ENCODE results near the gene EXD3. TPM values are rescaled to one million over a fixed set of nuclear protein-coding genes. Genes with fewer than 3 reads are reported as not detected.

The EXD3 gene
- total and polyA plus RNA-seq, 2 of the 4 experiments (the other 2 are of a cell fraction): 1.1 to 7.4 TPM

DNA sequence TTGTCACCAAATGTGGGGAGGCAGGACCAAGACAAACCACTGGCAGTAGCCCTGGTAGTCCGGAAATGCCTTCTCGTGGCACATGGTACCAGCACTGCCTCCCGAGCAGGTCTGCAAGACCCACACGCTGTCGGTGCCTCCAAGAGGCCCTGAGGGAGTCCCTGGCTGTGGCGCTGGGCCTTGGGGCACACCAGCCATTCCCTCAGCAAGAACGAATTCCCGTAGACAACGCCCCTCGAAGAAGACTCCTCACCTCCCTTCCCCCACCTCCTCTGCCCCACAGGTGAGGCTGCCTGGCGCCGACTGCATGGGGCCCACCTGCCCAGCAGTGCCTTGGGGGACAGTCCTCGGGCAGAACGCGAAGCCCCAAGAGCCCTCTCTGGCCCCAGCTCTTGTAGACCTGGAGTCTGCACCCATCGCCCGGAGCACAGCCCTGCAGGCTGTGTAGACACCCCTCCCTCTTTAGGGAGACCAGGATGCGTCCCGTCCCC, 56.0 kb downstream of the EXD3 start:
- Histone ChIP-seq H3K36me3 (ENCODE audit: control insufficient read depth, insufficient read depth, low read length) (peaks cover 3% of the 10 kb centered on the region; the same call in 1 of the 2 replicates), H2BK15ac (ENCODE audit: low read depth, low read length) (no peak overlapping the region), H3K4me3 (ENCODE audit: insufficient read depth, low read depth, low read length) (no peak overlapping the region), H2BK120ac (ENCODE audit: low read depth, low read length) (no peak overlapping the region), H3K27me3 (ENCODE audit: control insufficient read depth, insufficient read depth, low read length) (no peaks in the 10 kb centered on the region), H3K9me3 (ENCODE audit: control insufficient read depth, insufficient read depth, low read length) (0 out of 2 replicates have a peak, but pooled peaks cover 2% of the 10 kb centered on the region), H4K5ac (ENCODE audit: low read depth, low read length) (no peak overlapping the region), H3K18ac (ENCODE audit: low read depth, low read length) (no peak overlapping the region), H4K91ac (ENCODE audit: insufficient read depth, low read depth, low read length) (no peak overlapping the region), H2AK9ac (replicated peaks; ENCODE audit: low read depth, low read length, poor library complexity) (no peak overlapping the region), H4K20me1 (ENCODE audit: insufficient read depth, low read length) (no peaks in the 10 kb centered on the region), H3K27ac (ENCODE audit: insufficient read depth, low read length) (no peak overlapping the region), H3K23ac (ENCODE audit: low read depth, low read length) (no peak overlapping the region), H2BK20ac (ENCODE audit: low read depth, low read length) (no peak overlapping the region), H4K8ac (ENCODE audit: low read depth in 2 of 2, low read length in 2 of 2) (no peak overlapping the region), H3K56ac (ENCODE audit: extremely low read depth, insufficient read depth, low read length) (no peak overlapping the region), H3K4me1 (ENCODE audit: control insufficient read depth, insufficient read depth, low read length) (peaks cover 2% of the 10 kb centered on the region; the same call in 1 of the 2 replicates), H3K9me1 (ENCODE audit: insufficient read depth, low read length) (0 out of 2 replicates have a peak, but pooled peaks cover 2% of the 10 kb centered on the region), H3K14ac (replicated peaks; ENCODE audit: low read depth, low read length) (no peak overlapping the region), H3K4ac (ENCODE audit: low read depth, low read length) (no peak overlapping the region), H2AFZ (replicated peaks; ENCODE audit: low read length, poor library complexity) (no peak overlapping the region), H3K4me2 (ENCODE audit: low read depth, low read length) (no peak overlapping the region), H2BK5ac (ENCODE audit: low read depth, low read length, poor library complexity, severe bottlenecking) (no peak overlapping the region), H3K79me1 (ENCODE audit: low read depth in 1 of 2, low read length in 2 of 2) (no peaks in the 10 kb centered on the region), H3K9ac (ENCODE audit: low read depth, low read length) (no peak overlapping the region), H2AK5ac (ENCODE audit: low read depth, low read length) (no peak overlapping the region)
- TF ChIP-seq SMC3 (IDR thresholded peaks at IDR 0.05; ENCODE audit: low read depth, low read length) (no peak), RFX5 (IDR thresholded peaks at IDR 0.05; ENCODE audit: low read depth, low read length) (no peak), BHLHE40 (IDR thresholded peaks at IDR 0.05; ENCODE audit: low read depth, low read length) (no peak), RAD21 (IDR thresholded peaks at IDR 0.05; ENCODE audit: low read length) (no peak)
- TF ChIP-seq, protein P1, sequence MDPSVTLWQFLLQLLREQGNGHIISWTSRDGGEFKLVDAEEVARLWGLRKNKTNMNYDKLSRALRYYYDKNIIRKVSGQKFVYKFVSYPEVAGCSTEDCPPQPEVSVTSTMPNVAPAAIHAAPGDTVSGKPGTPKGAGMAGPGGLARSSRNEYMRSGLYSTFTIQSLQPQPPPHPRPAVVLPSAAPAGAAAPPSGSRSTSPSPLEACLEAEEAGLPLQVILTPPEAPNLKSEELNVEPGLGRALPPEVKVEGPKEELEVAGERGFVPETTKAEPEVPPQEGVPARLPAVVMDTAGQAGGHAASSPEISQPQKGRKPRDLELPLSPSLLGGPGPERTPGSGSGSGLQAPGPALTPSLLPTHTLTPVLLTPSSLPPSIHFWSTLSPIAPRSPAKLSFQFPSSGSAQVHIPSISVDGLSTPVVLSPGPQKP (IDR thresholded peaks at IDR 0.05; ENCODE audit: borderline replicate concordance, low read depth, low read length): no peak
- CTCF ChIA-PET: no interaction called here
- intact Hi-C loops (cut with micrococcal nuclease): no loop called here
- POLR2A ChIA-PET (ENCODE audit: unreplicated experiment): no interaction called here
- no peak for DNase-seq
- WGBS, 2 experiments (ENCODE audit: extremely low coverage in 2 of 2, insufficient read length in 1 of 2): 94% methylated on average over 11 of the region's 19 CpGs; no CpG with 5 or more reads in 1 of the 2 experiments
- no TSS peak for BruUV-seq (replicated peaks)
- no peak for ATAC-seq (ENCODE audit: low read depth)
- dilution Hi-C loops (cut with HindIII; ENCODE audit: low sequenced_read_pairs, unreplicated experiment): no loop called here
- in situ Hi-C loops (cut with MboI; ENCODE audit: low sequenced_read_pairs): no loop called here

Measured in IMR-90 (cell line).